HG03095 (cell line): ENCODE data around the gene EXOC3L4.
A peak's percentile ranks its signal among the peaks of the same experiment; 100 is the strongest.
"Not testable (repeated sequence)": the region's sequence is repeated elsewhere in the genome, so short reads cannot be mapped to it uniquely, and the experiment has no call there.

Experiments
- ATAC-seq: cut with Tn5 transposase; IDR thresholded peaks from one replicate; pipeline ENCODE4 v1.9.1; 2021; ENCODE audit warnings: moderate library complexity; ENCODE audit not compliant: unreplicated experiment

The EXOC3L4 gene

GRCh38 chr14:103103461-103104388, 9.2 kb downstream of the EXOC3L4 start:
- ATAC-seq: no peak

GRCh38 chr14:103104389-103104653, 9.8 kb downstream of the EXOC3L4 start:
- no peak for ATAC-seq

GRCh38 chr14:103104654-103105452, 10.3 kb downstream of the EXOC3L4 start:
- ATAC-seq: no peak

GRCh38 chr14:103105580-103106150, 11.1 kb downstream of the EXOC3L4 start:
- no peak for ATAC-seq

- no peak for ATAC-seq
Observed at GRCh38 chr14:103107455-103107854, 12.9 kb downstream of the EXOC3L4 start.

- no peak for ATAC-seq
Observed at GRCh38 chr14:103107941-103108748, 13.6 kb downstream of the EXOC3L4 start.

GRCh38 chr14:103108749-103109207, 14.3 kb downstream of the EXOC3L4 start:
- peak; percentile 42 for ATAC-seq

GRCh38 chr14:103109535-103110441, 15.3 kb downstream of the EXOC3L4 start:
- ATAC-seq: no peak

GRCh38 chr14:103110681-103111231, 16.2 kb downstream of the EXOC3L4 start:
- no peak for ATAC-seq

- ATAC-seq: no peak
Observed at GRCh38 chr14:103111232-103111868, 16.8 kb downstream of the EXOC3L4 start.

- no peak for ATAC-seq
Observed at GRCh38 chr14:103112400-103113243, 18.1 kb downstream of the EXOC3L4 start.

GRCh38 chr14:103113303-103113702, 18.8 kb downstream of the EXOC3L4 start:
- no peak for ATAC-seq

GRCh38 chr14:103113774-103114173, 19.2 kb downstream of the EXOC3L4 start:
- ATAC-seq: no peak

- not testable (repeated sequence) for ATAC-seq
Observed at GRCh38 chr14:103115086-103115679, 20.7 kb downstream of the EXOC3L4 start.

GRCh38 chr14:103115845-103116572, 21.5 kb downstream of the EXOC3L4 start:
- ATAC-seq: no peak

GRCh38 chr14:103116636-103117035, 22.1 kb downstream of the EXOC3L4 start:
- ATAC-seq: no peak

- not testable (repeated sequence) for ATAC-seq
Observed at GRCh38 chr14:103117499-103117898, 23.0 kb downstream of the EXOC3L4 start.
